ENCODE data around the gene WRNIP1.

GRCh38 chr6:2758980-2759379 is 6.2 kb upstream of the WRNIP1 start:
- no peak for TF ChIP-seq CTCF (IDR thresholded peaks at IDR 0.05)
- TF ChIP-seq POLR2A (IDR thresholded peaks at IDR 0.05): no peak
